ENCODE measurements around the gene CMTM4.
"Not testable (repeated sequence)": the region's sequence is repeated elsewhere in the genome, so short reads cannot be mapped to it uniquely, and the experiment has no call there.

CMTM4 gene

DNA sequence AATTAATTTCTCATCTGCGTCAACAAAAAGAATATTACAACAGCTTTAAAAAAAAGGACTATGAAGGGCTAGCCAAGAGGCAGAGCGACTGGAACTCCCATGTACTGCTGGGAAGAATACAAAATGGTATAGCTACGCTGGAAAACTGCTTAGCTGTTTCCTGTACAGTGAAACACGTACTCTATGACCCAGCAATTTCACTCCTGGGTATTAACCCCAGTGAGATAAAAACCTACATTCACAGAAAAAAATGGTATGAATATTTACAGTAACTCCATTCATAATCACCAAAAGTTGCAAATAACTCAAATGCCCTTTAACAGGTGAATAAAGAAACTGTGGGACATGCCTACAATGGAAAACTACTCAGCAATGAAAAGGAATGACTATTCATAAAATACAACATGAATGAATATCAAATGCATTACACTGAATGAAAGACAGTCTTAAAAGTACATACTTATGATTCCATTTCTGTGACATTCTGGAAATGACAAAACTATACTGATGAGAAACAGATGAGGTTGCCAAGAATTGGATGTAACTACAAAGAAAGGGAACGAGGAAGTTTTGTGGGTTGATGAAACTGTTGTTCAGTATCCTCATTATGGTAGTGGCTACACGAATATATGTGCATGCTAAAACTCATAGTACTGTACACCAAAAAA is 27.6 kb downstream of the CMTM4 start:
- no peak for DNase-seq

DNA sequence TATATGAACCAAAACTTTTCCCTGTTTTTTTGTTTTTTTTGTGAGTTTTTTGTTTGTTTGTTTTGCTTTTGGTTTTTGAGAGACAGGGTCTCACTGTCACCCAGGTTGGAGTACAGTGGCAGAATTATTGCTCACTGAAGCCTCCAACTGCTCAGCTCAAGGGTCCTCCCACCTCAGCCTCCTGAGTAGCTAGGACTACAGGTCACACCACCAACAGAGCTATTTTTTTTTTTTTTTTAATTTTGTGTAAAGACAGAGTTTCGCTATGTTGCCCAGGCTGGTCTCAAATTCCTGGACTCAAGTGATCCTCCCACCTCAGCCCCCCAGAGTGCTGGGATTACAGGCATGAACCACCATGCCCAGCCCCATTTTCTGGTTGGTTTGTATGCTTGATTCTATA is 28.6 kb downstream of the CMTM4 start:
- no peak for DNase-seq

DNA sequence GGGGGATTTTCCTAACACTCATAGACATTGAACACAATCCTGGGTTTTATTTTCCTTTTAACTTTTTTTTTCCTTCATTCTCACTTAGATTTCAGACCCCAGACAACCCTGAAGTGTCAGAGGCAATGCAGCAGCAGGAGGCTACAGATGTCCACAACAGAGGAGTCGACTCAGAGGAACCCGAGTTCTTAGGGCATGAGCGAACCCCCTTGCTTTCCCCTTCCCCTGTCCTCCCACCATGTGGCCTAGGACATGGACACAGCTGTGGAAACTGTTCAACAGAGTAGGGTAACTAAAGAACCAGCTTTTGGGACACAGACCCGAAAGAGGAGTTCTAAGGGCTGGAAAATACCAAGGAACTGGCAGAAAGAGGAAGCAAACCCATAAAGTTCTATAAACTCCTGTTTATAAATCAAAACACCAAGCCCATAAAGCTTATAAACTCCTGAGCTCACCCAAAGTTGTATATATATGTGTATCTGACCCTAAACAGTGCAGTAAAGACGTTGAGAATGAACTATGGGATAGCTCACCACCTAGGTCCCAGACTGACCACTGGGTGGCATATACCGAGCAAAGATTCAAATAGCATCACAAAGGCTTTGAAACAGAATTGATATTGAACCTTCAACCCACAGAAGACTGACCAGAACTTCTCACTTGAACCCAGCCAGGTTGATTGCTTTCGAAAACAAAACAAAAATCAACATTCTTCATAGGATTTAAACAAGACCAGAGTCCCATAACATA is 33.9 kb downstream of the CMTM4 start:
- DNase-seq: peak; percentile 22

DNA sequence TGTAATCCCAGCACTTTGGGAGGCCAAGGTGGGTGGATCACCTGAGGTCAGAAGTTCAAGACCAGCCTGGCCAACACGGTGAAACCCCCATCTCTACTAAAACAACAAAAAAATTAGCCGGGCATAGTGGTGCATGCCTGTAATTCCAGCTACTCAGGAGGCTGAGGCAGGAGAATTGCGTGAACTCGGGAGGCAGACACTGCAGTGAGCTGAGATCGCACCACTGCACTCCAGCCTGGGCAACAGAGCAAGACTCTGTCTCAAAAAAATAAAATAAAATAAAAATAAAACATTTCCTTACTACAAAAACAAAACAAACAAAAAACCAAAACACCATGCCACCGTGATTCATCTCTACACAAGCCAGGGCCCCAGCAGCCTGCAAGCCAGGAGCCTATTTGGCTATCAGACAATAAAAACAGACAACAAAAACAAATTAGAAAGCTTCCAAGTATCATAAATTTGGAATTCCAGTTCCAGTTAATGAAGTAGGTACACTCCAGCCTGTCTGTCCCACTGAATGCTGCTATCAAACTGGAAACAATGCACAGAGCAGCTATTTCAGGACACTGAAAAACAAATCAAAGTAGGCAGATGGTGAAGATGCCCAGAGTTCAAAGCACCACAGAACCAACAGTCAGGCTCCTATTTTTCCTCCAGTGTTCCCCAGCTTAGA is 34.7 kb downstream of the CMTM4 start:
- DNase-seq: not testable (repeated sequence)

DNA sequence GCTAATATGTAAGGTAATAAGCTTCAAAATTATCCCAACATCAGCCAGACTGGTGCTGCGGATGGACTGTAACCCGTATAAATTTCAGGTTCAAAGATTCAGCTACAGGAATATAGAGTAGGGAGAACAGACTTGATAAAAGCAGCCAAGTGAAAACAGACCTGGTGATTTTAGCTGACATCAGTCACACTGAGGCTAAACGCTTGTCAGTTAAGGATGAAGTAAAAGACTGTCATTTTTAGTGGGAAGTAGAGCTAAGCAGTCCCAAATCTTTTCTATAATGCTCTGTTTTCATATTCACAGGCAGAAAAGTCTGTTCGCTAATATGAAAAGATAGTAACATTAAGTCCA is 35.4 kb downstream of the CMTM4 start:
- peak; percentile 38 for DNase-seq

DNA sequence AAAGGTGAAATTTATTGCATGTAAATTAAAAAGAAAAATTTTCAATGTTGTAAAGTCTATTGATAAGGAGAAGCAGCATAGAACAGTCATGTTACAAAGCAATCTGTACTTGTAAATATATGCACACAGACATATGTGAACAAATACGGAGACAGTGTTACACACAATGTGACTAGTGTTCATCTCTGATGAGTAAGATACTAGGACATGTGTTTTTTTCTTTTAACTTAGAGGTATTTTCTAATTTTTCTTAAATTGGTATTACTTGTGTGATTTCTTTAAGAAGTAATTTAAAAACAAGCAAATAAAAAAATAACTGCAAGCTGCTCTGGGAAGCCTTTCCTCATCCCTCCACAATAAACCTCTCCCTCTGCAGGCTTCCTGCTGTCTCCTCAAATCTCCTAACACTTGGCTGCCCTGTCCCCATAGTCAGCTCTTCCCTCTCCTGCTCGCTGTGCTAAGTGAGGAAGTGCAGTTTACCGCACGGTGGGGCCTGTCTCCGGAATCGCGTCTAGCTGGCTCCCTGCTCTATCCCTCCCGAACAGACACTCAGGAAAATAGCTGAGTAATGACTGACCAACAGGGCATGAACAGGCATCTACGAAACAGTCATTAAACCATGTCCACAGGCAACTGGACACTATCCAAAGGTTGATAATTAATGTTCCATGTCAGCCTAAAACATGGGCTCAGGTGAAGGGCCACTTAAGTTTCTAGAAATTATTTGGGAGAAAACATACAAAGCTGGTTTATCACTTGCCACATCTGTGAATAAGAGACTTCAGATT is 35.9 kb downstream of the CMTM4 start:
- DNase-seq: peak; percentile 82

DNA sequence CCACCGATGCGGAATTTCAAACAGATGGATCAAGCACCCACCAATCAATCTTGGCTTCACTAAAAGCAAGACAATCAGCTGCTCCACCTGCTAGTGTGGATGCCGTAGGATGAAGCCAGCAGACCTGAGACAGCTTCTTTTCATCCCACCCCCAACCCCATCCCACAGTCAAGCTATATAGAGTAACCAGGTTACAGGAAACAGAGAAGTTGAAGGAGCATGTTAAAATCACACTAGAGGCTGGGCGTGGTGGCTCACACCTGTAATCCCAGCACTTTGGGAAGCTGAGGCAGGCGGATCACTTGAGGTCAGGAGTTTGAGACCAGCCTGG is 37.7 kb downstream of the CMTM4 start:
- no peak for DNase-seq

DNA sequence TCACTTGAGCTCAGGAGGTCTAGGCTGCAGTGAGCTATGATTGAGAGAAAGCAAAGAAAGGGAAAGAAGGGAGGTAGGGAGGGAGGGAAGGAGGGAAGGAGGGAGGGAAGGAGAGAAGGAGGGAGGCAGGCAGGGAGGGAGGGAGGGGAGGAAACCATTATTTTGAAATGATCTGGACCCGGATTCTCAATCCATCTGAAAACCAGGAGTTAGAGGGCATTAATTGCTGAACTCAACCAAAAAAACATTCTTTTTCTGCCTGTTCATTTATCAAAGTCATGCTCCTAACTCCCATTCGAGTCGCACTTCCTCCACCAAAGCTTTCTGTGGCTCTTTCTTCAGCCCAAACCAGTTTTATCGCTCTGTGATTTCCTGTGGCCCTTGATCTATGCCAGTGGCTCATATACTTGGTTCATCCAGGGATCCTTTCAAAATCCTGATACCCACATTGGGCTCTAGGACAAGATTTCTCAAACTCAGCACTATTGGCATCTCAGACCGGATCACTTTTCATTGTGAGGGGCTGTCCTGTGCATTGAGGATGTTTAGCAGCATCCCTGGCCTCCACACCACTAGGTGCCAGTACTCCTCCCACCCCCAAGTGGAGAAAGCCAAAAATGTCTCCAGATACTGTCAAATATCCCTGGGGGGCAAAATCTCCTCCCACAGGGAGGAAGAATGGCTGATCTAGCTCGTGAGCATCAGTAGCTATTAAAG is 38.2 kb downstream of the CMTM4 start:
- DNase-seq: peak; percentile 48

DNA sequence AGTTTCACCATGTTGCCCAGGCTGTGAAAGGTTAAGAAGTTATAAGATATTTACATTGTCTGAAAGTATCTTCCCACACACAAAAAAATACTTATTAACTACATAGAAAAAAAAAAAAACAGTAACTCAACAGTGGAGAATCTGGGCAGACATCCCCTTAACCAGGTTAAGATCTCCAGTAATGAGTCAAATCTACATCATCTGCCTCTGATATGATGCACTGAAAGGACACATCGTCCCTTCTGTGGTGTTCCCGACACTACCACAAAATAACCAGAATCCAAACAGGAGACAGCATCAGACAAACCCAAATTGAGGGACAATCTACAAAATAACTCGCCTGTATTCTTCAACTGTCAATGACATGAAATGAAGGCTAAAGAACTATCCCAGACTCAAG is 40.0 kb downstream of the CMTM4 start:
- DNase-seq: no peak

DNA sequence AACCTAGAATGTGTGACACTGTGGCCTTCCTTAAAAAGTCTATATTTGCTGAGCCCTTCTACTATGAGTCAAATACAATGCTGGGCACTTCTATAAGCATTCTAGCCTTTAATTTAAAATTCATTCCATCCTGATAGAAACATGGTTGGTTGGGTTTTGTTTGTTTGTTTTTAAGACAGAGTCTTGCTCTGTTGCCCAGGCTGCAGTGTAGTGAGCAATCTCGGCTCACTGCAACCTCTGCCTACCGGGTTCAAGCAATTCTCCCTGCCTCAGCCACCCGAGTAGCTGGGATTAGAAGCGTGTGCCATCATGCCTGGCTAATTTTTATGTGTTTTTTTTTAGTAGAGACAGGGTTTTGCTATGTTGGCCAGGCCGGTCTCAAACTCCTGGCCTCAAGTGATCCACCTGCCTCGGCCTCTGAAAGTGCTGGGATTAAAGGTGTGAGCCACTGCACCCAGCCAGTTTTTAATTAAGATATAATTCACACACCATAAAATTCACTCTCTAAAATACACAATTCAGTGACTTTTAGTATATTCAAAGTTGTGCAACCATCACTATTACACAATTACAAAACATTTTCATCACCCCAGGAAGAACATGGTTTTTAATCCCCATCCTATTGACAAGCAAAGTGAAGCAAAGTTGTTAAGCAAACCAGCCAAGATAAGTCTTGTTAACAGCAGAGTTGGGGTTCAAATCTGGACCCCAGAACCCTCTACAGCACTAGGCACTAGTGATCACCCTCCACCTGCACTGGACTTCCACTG is 42.8 kb downstream of the CMTM4 start:
- no peak for DNase-seq

DNA sequence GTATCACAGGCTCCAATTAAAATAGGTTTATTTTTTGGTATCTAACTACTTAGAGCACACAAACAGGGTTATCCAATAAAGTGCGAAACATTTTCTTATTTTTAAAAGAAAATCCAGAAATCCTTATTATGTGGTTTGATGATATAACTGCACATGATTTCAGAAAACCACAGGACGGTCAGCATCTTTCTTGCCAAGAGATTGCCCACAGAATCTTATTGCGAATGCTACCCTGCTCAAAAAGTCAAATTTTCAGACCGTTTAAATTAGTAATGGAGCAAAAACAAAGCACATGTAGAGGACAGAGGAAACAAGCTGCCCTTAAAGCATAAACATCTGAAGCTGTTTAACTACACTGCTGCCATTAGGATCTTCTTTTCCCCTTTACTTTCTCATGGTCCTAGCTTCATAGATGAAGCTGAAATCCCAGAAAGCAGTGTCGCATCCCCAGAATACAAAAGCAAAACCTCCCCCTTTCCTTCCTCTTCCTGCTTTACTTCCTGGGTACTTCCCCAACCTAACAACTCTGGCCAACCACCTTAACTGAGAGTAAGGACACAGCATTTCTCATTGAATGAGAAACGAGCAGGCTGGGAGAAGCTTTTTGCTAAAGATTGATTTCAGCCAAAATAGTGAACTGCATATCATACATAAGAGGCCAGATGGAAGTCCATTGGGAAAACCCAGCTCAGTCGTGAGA is 43.7 kb downstream of the CMTM4 start:
- DNase-seq: no peak

DNA sequence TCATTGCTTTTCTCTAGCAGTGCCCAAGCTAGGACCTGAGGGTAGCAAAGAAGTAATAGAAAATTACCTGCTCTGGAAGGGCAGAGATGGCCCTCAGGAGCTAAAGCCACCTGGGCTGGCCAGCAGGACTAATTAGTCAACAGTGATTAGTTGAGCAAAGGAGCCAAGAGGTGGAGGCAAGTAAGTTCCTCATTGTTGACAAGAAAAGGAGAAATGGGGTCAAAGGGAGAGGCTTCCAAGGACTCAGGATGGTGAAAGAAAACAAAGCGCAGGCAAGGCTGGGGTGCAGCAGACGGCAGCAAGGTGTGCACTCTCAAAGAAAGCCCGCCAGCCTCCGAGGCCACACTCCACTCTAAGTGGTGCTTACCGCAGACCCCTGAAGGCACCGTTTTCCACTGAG is 44.6 kb downstream of the CMTM4 start:
- DNase-seq: peak; percentile 27

DNA sequence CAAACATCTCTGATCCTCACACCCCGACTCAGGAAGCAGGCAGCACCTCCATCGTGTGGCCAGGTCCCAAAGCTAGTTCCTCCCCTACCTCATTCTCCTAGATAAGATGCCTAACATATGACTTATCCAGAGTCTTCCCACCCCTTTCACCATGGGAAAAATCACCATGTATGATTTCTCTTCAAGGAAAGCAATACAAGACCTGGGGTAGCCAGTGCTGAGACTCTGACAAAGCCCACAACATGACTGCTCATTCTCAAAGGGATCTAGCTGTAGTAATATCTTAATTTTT is 45.1 kb downstream of the CMTM4 start:
- DNase-seq: peak; percentile 48

DNA sequence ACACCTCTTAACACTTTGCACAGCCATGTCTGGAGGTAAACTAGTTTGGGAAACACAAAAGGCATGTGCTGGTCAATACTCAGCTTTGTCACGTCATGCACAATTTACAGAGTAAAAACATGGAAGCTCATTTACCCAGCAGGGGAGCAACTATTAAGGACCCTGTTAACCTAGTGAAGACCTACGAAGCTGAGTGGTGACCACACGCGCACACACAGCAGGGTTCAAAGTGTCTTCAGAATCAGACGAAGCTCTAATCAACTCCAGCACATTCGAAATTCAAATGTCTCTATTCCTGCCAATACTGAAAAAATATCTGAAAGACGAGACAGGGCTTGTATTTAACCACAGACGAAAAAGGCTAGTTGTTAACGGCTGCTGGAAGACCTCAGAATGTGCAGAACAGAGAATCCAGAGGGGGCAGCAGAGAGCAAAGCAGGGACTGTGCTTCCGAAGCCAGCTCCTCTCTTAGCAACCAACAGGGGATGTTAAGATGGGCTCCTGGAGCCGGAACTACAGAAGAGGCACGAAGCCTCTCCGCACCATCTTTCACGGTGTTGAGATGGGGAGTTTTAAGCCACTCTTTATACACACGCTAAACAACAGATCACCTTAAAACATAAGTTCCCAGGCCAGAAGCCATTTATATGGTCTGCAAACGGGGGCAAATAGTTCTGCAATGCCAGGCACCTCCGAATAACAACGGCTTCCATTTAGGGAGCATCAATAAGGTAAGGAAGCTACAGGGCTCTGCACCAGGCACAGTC is 45.7 kb downstream of the CMTM4 start:
- peak; percentile 90 for DNase-seq

DNA sequence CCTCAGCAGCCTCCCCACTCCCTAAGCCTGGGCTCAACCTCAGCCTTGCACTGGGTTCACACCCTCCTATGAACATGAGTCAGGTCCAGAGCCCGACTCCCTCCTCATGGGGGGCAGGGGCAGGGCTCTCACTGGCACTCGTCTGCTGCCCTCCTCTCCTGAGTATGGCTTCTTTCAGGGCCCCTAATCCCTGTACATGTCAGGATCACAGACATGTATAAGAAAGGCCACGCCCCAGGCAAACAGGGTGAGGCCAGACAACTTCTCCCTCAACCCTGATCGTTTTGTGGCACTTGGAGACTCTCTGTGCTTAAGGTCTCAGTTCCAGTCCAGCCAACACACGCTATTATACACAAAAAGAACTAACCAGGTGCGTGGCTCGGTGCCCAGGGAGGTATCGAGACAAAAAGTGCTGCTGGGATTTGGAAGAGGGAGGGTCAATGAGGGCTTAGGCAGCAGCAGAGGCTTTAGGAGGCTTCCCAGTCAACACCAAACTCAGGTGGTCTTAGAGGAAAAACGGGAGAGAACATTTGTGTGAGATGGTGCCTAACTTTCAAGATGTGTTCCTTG is 46.8 kb downstream of the CMTM4 start:
- DNase-seq: peak; percentile 70

DNA sequence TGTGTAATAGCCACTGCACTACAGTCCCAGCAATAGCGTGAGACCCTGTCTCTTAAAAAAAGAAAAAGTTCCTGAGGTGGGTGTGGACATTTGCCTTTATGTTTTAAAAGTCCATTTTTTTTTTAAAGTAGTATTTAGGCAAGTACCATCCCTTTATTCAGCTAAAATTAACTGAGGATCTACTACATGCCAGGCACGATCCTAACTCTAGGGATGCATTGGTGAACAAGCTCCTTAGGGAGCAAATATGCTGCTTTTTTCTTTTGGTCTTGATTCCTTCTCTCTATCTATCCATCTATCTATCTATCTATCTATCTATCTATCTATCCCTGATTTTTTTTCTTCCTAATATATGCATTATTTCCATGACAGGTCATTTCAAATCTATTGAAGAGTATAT is 47.4 kb downstream of the CMTM4 start:
- DNase-seq: no peak

DNA sequence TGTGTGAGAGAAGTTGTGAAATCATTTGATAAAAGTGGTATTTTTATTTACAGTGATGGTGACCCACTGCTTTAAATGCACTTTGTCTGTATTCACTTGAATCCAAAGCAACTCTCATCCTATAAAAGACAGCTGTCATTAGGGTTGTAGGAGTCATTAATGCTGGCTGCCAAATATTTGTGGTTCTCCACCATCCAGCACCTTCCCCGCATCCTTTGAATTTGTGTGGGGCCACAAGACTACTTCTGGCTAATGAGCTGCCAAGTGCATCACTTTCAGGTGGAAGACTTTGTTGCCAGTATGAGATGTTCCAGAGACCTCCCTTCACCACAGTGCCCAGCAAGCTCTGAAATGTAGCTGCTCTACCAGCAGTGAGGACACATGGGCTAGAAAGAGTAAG is 48.7 kb downstream of the CMTM4 start:
- DNase-seq: no peak

DNA sequence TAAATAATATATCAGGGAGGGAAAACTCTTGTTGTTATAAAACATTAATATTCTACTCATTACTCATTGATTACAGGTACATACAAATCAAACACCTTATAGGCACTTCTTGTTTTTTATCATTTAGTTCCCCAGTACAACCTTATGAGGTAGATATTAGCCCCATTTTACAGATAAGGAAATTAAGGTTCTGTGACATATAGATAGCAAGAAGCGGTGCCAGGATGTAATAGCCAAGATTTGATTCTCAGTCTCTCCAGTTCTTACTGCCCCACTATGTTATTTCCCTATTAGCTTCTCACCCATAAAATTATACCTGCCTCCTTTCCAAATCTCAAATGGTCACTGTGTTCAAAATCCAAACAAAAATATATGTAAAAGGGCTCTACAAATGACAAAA is 55.2 kb downstream of the CMTM4 start:
- no peak for DNase-seq

DNA sequence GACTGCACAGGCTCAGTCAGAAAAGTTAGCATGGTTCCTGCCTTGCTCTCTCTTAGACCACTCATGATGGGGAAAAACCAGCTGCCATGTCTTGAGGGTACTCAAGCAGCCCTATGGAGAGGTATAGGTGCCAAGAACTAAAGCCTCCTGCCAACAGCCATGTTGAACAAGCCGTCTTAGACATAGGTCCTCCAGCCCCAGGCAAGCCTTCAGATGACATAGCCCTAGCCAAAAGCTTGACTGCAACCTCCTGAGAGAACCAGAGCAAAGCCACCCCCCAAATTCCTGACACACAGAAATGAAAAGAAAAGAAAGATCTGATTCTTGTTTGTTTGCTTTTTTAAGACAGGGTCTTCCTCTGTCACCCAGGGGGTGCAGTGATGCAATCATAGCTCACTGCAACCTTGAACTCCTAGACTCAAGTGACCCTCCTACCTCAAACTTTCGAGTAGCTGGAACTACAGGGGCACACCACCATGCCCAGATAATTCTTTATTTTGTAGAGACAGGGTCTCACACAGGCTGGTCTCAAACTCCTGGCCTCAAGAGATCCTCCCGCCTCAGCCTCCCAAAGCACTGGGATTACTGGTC is 55.7 kb downstream of the CMTM4 start:
- DNase-seq: no peak

Measured in NCI-H69 (cell line).